GM19468 (cell line): ENCODE results near the gene MROH9.
A peak's percentile ranks its signal among the peaks of the same experiment; 100 is the strongest.
"Not testable (repeated sequence)": the region's sequence is repeated elsewhere in the genome, so short reads cannot be mapped to it uniquely, and the experiment has no call there.

Experiments
- ATAC-seq: cut with Tn5 transposase; IDR thresholded peaks from one replicate; pipeline ENCODE4 v1.9.1; 2021; ENCODE audit warnings: mild to moderate bottlenecking, moderate library complexity, moderate number of reproducible peaks; ENCODE audit not compliant: unreplicated experiment; ENCODE audit errors: extremely low read depth

Gene MROH9, protein sequence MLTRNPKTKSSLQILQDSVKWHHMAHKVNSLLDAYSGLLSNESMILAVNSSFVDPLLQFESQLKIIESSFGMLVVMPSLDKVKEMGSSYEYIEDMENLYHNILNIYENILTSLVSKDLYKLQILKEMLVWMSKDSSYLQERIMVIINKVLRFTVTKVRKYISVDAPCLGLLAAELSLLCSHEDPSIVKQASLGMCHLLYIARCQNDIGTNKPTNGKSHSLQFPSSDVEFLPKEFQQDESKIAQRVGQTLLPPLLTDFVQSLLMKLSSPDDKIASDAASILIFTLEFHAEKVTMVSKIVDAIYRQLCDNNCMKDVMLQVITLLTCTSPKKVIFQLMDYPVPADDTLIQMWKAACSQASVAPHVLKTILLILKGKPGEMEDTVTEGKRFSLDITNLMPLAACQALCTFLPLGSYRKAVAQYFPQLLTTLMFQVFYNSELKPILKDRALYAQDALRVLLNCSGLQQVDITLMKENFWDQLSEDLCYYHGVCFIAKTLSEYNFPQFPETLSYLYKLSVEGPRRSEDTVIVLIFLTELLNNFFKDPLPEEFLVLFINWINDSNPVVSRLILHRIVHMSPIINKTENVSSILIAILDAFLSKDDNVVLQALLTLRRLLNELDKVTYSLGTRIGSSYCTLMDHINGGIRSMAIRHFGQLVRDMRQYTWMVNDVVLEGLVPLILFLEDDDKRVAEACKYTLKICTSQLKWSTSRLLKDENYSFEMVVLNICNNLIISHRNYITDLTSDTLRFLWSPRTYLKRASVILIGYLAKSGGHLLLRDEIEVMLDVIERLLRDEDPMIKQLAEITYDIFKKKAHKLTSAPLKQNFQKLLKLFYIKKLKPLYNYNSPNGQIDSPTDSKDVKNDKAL

GRCh38 chr1:170935231-170935630 is at the start of gene MROH9:
Gene MROH9, plus strand, starts transcription at chr1:170935534. Its CDS starts 10,023 bp downstream, at chr1:170945557.
- no peak for ATAC-seq

- no peak for ATAC-seq
Observed at GRCh38 chr1:170885551-170885950, 49.8 kb upstream of the MROH9 start.

DNA sequence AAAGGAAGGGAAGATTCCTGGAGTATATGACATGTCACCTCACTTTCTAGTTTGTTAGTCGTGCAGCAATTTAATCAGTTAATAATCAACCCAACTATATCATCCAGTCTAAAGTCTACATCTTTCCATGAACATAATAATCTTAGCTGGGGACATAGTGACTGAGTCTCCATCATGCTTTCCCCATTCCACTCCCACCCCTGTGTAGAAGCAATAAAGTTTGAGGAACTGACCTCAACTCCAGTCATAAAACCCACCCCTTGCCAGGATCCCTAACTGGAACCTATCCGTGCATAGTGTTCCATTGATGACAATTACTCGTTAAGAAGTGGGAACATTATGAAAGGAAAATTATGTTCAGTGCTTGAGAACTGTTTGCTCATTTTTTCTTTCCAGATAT is 48.9 kb upstream of the MROH9 start:
- ATAC-seq, result no peak

- ATAC-seq, result no peak
Observed at GRCh38 chr1:170887726-170888125, 47.6 kb upstream of the MROH9 start.

- ATAC-seq, result no peak
Observed at GRCh38 chr1:170891872-170892271, 43.5 kb upstream of the MROH9 start.

GRCh38 chr1:170893655-170894297 is 41.6 kb upstream of the MROH9 start:
- no peak for ATAC-seq

- no peak for ATAC-seq
Observed at GRCh38 chr1:170903961-170904360, 31.4 kb upstream of the MROH9 start.

DNA sequence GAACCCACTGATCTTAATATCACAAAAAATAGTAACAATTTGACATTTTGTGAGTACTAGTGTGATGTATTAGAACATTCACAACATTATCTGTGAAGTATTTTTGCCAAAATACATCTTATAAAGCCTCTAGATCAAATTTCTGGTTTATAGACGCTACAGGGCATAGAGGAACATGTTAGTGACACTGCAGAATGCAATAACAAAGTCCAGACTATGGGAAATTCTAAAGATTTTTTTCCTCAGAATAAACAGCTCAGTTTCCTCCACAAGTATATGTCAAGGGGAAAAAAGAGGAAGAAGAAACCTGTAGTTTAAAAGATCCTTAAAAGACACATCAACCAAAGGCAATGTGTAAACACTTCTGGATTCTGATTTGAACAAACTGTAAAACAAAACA is 26.4 kb upstream of the MROH9 start:
- no peak for ATAC-seq

GRCh38 chr1:170910273-170910672 is 25.1 kb upstream of the MROH9 start:
- ATAC-seq, result no peak

DNA sequence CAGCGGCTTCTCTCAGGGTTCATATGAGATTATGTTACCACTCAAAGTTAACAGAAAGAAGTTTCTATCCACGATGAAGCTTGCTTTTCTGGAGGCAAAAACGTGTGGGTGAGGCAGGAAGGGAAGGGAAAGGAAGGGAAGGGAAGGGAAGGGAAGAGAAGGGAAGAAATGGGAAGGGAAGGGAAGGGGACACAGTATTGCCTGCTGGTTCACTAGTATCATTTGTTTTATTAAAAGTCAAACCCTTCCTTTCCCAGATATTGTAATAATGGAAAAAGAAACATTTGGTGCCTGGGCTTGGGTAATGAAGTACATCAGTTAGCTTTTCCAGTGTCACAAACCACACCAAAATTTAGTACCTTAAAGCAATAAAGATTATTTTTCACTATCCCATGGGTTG is 18.0 kb upstream of the MROH9 start:
- ATAC-seq, result no peak

DNA sequence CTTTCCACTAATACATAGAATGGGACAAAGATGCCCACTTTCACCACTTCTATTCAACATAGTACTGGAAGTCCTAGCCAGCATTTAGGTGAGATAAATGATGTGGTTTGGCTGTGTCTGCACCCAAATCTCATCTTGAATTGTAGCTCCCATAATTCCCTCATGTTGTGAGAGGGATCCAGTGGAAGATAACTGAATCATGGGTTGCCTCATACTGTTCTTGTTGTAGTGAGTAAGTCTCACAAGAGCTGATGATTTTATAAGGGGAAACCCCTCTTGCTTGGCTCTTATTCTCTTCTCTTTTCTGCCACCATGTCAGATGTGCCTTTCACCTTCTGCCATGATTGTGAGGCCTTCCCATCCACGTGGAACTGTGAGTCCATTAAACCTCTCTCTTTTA is 10.7 kb upstream of the MROH9 start:
- ATAC-seq, result not testable (repeated sequence)

DNA sequence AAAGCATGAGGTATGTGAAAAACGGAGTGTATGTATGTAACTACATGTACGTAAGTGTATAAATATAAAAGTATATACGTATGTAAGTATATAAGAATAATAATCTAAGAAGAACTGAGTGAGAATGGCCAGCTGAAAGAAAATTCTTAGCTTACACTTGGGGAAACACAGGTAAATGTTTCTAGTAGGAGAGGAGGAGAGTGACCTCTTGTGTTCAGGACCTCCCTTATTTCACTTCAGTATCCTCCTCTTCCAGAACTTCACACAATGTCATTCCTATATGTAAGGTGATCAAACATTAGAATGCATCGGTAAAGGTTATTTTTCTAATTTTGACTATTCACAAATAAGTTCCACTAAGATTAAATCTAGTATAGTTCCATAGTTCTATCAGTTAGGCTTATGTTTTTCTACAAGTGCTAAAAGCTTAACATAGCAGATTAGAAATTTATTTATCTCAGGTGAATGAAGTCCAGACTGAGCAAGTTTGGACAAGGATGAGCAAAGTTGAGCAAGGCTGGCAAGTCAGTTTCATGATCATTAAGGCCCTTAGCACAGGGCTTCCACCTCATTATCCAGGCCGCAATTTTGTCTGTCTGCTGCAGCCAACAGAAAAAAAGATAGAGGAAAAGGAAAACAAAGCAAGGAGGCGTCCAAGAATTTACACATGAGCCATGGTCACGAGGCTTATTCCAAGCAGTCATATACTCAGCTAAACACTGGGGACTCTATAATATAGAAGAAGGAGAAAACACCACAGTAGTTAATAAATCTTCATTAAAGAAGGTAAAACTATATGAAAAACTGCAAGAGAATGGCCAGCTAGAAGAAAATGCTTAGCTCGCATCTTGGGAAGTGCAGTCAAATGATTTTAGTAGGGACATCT is 7.1 kb upstream of the MROH9 start:
- no peak for ATAC-seq

- ATAC-seq, result no peak
Observed at GRCh38 chr1:170929412-170929834, 5.9 kb upstream of the MROH9 start.

DNA sequence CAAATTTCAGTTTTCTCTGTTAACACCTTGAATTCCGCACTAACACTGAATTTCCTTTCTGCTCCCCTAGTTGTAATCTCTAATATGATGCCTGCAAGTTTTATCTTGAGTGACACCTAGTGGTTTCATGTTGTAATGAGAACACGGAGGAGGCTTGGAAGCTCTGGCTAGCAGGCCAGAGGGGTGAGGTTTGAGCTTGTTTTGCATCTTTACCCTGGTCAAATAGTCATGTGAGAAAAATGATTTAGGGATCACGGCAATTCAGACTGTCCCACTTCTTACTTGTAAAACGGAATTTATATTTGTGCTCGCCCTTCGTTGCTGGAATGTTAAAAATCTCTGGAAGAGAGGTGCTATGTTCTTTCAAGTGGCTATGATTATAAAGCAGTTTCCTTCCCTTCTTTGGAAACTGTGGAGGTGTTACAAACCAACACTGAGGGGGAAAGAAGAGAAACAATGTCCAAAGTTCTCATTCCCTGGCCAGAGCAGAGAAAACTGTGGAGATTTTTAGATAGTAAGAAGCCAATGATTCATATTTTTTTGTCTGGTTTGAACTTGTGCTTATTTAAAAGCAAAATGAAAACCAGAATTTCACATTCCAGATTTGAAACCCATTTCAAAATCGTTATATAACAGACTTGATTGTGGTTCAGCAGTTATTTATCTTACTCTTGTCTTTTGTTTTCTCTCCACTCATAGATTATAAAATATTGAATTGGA is 5.3 kb upstream of the MROH9 start:
- ATAC-seq, result peak; percentile 94

DNA sequence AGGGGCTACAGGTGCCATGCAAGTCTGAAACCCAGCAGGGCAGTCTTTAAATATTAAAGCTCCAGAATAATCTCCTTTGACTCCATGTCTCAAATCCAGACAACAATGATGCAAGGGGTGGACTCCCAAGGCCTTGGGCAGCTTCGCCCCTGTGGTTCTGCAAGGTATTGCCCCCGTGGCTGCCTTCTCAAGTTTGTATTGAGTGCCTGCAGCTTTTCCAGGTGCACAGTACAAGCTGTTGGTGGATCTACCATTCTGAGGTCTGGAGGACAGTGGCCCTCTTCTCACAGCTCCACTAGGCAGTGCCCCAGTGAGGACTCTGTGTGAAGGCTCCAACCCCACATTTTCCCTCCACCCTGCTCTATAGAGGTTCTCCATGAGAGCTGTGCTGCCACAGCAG is 3.7 kb upstream of the MROH9 start:
- ATAC-seq, result no peak

- ATAC-seq, result no peak
Observed at GRCh38 chr1:170932236-170932635, 3.1 kb upstream of the MROH9 start.

DNA sequence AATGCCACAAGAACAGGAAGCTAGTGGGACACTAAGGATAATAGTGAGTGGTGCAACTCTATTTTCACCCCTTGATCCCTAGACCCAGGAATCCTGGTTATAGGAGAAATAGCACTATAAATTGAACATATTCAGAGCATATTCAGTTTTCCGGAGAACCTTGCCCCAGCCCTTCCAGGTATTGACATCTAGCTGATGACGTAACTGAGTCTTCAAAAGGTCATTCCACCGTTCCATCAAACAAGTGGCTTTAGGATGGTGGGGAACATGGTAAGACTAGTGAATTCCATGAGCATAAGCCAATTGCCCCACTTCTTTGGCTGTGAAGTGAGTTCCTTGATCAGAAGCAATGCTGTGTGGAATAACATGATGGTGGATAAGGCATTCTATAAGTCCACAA is 2.9 kb downstream of the MROH9 start:
- no peak for ATAC-seq

DNA sequence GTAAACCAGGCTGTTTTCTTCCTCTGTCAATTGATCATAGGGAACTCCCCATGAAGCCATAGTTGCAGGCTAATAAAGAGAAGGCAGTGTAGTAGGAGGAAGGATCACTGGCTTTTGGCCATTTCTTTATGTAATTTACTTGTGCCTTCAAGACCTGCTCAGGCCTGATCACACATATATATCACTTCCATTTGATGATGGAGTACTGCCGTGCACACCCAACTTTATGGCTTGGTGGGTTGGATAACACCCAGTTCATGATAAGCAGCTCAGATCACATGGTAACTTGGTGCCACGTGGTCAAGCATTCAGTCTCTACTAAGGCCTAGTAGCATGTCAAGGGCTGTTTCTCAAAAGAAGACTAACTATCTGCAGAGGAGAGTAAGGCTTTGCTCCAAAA is 4.1 kb downstream of the MROH9 start:
- no peak for ATAC-seq

- not testable (repeated sequence) for ATAC-seq
Observed at GRCh38 chr1:170951744-170952143, 16.4 kb downstream of the MROH9 start.
